AG09319 (cell line): ENCODE results near the gene TAF4B.
"Not testable (repeated sequence)": the region's sequence is repeated elsewhere in the genome, so short reads cannot be mapped to it uniquely, and the experiment has no call there.

Source experiments
- DNase-seq: peaks from one replicate; pipeline ENCODE4 v3.0.0-alpha.2; 2010; ENCODE audit warnings: low read depth; ENCODE audit errors: extremely low read depth
- TF ChIP-seq, protein P1 (sequence below): IDR thresholded peaks from 2 replicates; pipeline ENCODE4 v1.5.1; 2011; ENCODE audit warnings: low read depth, mild to moderate bottlenecking, inconsistent platforms, low read length, moderate library complexity

TAF4B gene

DNA sequence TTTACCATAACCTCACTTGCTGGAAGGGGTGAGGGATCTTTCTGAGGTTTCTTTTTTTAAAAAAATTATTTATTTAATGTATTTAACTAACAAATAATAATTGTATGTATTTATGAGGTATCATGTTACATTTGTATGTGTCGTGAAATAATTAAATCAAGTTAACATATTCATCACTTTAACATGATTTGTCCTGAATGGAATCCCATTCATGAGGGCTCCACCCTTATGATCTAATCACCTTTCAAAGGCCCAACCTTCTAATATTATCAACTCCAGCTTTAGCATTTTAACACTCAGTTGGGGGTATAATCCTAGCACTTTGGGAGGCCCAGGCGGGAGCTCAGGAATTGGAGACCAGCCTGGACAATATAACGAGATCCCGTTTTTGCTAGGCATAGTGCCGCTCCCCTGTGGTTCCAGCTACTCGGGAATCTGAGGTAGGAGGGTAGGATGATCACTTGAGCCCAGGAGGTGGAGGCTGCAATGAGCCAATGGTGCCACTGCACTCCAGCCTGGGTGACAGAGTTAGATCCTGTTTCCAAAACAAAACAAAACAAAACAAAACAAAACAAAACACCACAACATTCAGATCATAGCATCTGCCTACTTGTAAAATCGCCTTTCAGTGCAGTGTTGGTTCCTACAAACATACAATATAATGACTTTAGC is 1.1 kb upstream of the TAF4B start:
- DNase-seq, result no peak
- TF ChIP-seq, protein P1, sequence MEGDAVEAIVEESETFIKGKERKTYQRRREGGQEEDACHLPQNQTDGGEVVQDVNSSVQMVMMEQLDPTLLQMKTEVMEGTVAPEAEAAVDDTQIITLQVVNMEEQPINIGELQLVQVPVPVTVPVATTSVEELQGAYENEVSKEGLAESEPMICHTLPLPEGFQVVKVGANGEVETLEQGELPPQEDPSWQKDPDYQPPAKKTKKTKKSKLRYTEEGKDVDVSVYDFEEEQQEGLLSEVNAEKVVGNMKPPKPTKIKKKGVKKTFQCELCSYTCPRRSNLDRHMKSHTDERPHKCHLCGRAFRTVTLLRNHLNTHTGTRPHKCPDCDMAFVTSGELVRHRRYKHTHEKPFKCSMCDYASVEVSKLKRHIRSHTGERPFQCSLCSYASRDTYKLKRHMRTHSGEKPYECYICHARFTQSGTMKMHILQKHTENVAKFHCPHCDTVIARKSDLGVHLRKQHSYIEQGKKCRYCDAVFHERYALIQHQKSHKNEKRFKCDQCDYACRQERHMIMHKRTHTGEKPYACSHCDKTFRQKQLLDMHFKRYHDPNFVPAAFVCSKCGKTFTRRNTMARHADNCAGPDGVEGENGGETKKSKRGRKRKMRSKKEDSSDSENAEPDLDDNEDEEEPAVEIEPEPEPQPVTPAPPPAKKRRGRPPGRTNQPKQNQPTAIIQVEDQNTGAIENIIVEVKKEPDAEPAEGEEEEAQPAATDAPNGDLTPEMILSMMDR, result no peak

DNA sequence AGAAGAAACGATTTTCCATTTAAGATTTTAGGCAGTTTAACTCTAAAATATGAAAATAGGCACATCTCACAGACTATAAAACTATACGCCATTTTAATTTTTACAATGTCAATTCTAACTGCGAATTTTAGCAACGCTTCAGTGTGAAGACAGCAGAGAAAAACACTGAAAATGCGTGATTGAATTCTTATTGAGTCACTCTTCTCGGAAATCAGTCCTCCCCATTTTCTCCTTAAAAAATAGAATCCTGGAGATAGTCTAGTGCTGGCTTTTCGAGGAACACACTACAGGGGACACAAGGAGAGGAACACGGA is 373 bp upstream of the TAF4B start:
- DNase-seq, result no peak
- TF ChIP-seq, protein P1, result no peak

GRCh38 chr18:26227051-26227670 is 916 bp downstream of the TAF4B start:
- no peak for DNase-seq
- TF ChIP-seq, protein P1, result no peak

DNA sequence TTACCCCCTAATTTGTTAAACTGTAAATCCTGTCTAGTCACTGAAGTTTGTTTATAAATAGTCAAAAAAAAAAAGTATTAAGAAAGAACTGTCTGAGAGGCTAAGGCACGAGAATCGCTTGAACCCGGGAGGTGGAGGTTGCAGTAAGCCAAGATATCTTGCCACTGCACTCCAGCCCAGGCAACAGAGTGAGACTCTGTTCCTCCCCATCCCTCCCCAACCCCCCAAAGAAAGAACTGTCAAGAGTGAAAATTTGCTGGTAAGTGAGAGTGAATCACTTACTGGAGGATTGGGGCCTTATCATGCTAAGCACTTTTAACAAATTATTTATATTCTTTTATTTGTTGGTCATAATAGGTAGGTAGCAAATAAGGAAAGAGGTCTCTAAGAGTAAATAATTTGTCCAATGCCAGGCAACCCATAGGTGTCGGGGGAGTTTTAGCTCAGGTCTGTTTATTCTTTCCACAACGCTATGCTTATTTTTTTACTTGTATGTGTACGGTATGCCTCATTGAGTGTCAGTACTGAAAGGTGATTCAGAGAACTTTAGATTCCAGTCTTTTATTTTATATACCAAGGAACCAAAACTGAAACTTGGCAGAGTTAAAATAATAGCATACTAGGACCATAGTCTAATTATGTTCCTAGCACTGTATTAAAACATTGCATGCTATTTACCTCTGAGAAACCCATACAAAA is 2.5 kb downstream of the TAF4B start:
- DNase-seq, result no peak
- TF ChIP-seq, protein P1, result no peak

DNA sequence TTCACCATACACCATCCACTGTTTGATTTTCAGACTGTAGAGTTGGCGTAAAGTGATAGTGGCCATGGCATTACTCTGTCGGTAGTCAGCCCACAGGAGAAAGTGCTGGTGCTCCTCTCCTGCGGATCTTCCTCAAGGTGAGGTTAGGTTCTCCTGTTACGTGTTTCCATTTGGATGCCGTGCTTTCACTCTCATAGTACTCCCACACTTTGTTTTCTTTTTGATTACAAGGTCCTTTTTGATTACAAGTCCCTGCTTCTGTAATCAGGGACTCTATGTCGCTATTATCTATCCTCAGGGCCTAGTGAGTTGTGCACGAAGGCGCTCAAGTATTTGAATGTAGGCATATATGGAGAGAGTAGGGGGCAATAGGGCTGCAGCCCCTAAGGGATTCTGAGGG is 4.3 kb downstream of the TAF4B start:
- no peak for DNase-seq
- TF ChIP-seq, protein P1, result no peak

- TF ChIP-seq, protein P1, result no peak
- DNase-seq, result no peak
Observed at GRCh38 chr18:26233208-26233607, 7.0 kb downstream of the TAF4B start.

GRCh38 chr18:26237363-26237762 is 11.1 kb downstream of the TAF4B start:
- DNase-seq, result not testable (repeated sequence)

DNA sequence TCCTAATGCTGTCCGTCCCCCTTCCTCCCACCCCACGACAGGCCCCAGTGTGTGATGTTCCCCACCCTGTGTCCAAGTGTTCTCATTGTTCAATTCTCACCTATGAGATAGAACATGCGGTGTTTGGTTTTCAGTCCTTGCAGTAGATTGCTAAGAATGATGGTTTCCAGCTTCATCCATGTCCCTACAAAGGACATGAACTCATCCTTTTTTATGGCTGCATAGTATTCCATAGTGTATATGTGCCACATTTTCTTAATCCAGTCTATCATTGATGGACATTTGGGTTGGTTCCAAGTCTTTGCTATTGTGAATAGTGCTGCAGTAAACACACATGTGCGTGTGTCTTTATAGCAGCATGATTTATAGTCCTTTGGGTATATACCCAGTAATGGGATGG is 12.5 kb downstream of the TAF4B start:
- DNase-seq, result not testable (repeated sequence)

DNA sequence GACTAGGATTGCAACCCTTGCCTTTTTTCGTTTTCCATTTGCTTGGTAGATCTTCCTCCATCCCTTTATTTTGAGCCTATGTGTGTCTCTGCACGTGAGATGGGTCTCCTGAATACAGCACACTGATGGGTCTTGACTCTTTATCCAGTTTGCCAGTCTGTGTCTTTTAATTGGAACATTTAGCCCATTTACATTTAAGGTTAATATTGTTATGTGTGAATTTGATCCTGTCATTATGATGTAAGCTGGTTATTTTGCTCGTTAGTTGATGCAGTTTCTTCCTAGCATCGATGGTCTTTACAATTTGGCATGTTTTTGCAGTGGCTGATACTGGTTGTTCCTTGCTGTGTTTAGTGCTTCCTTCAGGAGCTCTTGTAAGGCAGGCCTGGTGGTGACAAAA is 16.1 kb downstream of the TAF4B start:
- DNase-seq, result not testable (repeated sequence)

- not testable (repeated sequence) for DNase-seq
Observed at GRCh38 chr18:26245434-26245833, 19.2 kb downstream of the TAF4B start.
